Epithelial cell of prostate (primary cell): ENCODE data around the gene IPO4.

Experiments used
- DNase-seq: peaks from one replicate; pipeline ENCODE4 v3.0.0-alpha.2; 2011; ENCODE audit warnings: low read depth, low spot score
- H3K27ac ChIP-seq: fragments of 450-650 bp; 2 replicates; pipeline ENCODE4 v1.5.1; 2017; ENCODE audit warnings: mild to moderate bottlenecking

IPO4 gene

GRCh38 chr14:24196071-24197055 lies 7.7 kb upstream of the IPO4 start:
- DNase-seq: no peak
- H3K27ac ChIP-seq: peak overlapping the region; percentile 80

- DNase-seq: peak; percentile 22
- H3K27ac ChIP-seq: peak within 1 kb of the TSS; percentile 80
Observed at GRCh38 chr14:24195186-24196070, 6.8 kb upstream of the IPO4 start, which contains the start of gene TM9SF1. TM9SF1 (minus strand) TSS chr14:24195441; CDS start chr14:24195019, 422 bp downstream.

- peak overlapping the region; percentile 80 for H3K27ac ChIP-seq
- DNase-seq: no peak
Observed at GRCh38 chr14:24194873-24195185, 6.2 kb upstream of the IPO4 start.

- no peak overlapping the region for H3K27ac ChIP-seq
Observed at GRCh38 chr14:24194186-24194872, 5.7 kb upstream of the IPO4 start.

GRCh38 chr14:24192933-24193332 lies 4.3 kb upstream of the IPO4 start:
- H3K27ac ChIP-seq: no peak overlapping the region
- no peak for DNase-seq

More at GRCh38 chr14:24194186-24194872, 5.7 kb upstream of the IPO4 start:
- DNase-seq: no peak

GRCh38 chr14:24190416-24190815 lies 1.8 kb upstream of the IPO4 start:
- H3K27ac ChIP-seq: no peak overlapping the region
- DNase-seq: no peak

- H3K27ac ChIP-seq: peak overlapping the region; percentile 52
- no peak for DNase-seq
Observed at GRCh38 chr14:24189460-24189859, 844 bp upstream of the IPO4 start.

- H3K27ac ChIP-seq: peak overlapping the region; percentile 52
- DNase-seq: no peak
Observed at GRCh38 chr14:24189059-24189375, 401 bp upstream of the IPO4 start.

GRCh38 chr14:24187539-24187915 lies 1.1 kb downstream of the IPO4 start:
- DNase-seq: no peak
- no peak overlapping the region for H3K27ac ChIP-seq

- H3K27ac ChIP-seq: no peak overlapping the region
- no peak for DNase-seq
Observed at GRCh38 chr14:24186831-24187538, 1.6 kb downstream of the IPO4 start.

- no peak for DNase-seq
- H3K27ac ChIP-seq: no peak overlapping the region
Observed at GRCh38 chr14:24185741-24186140, 2.9 kb downstream of the IPO4 start.

- H3K27ac ChIP-seq: no peak overlapping the region
- DNase-seq: no peak
Observed at GRCh38 chr14:24185026-24185425, 3.6 kb downstream of the IPO4 start.

GRCh38 chr14:24184104-24184970 lies 4.3 kb downstream of the IPO4 start:
- H3K27ac ChIP-seq: no peak overlapping the region
- DNase-seq: no peak

- no peak overlapping the region for H3K27ac ChIP-seq
- DNase-seq: no peak
Observed at GRCh38 chr14:24183014-24183481, 5.6 kb downstream of the IPO4 start.

GRCh38 chr14:24182110-24182882 lies 6.3 kb downstream of the IPO4 start:
- no peak for DNase-seq
- H3K27ac ChIP-seq: no peak overlapping the region

- no peak overlapping the region for H3K27ac ChIP-seq
- DNase-seq: no peak
Observed at GRCh38 chr14:24181371-24182077, 7.1 kb downstream of the IPO4 start.

GRCh38 chr14:24179961-24180796 lies 8.4 kb downstream of the IPO4 start:
- DNase-seq: no peak
- H3K27ac ChIP-seq: peak overlapping the region; percentile 12
